ENCODE measurements around the gene PSMD13.

PSMD13 gene

GRCh38 chr11:204587-205109, 32.1 kb upstream of the PSMD13 start:
- no peak for DNase-seq (ENCODE audit: low spot score)

GRCh38 chr11:205221-206001, 31.4 kb upstream of the PSMD13 start:
- DNase-seq (ENCODE audit: low spot score) = no peak

DNA sequence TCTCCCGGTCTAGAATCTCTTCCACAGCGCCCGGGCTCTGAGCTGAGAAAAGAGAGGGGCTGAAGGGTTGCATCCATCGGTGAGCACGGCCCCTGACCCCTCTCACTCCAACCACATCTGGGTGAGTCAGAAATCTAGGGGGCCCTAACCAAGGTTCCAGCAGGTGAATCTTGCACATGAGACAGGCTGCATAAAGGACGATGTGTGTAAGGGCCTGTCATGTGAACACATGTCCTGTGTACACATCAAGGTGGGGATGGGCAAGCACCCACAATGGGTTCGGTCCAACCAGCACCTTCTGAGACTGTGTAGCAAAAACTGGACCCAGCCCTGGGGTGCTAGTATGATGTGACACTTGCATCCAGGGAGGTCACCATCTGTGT, 30.8 kb upstream of the PSMD13 start:
- DNase-seq (ENCODE audit: low spot score) = no peak

GRCh38 chr11:206526-207207, 30.1 kb upstream of the PSMD13 start:
- peak; percentile 26 for DNase-seq (ENCODE audit: low spot score)

DNA sequence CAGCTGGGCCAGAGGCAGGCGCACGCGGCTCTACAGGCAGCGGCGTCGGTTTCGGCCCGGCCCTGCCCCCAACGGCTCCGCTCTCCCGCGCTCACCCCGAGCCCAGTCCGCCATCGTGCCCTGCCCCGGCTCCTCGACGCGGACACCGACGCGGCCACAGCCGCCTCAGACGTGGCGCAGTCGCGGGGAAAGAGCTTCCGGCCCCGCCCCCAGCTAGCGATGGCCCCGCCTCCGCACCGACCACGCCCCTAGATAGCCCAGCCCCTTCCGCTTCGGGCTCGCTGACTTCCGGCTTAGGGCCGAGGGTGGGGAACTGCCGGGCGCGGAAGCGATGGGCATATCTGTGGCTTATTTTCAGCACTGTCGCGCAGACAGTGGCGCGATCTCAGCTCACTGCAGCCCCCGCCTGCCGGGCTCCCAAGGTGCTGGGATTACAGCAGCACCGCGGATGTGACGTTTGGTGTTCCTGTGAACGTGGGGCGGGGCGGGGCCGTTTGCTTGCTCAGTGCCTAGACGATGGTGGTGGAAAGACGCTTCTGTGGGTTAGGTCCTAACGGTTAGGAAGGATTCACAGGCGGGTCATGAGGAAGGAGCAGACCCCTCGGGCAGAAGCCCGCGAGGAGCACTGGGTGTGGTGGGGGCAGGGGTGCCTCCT, 29.4 kb upstream of the PSMD13 start, which contains the start of the genes BET1L and RIC8A:
BET1L (minus strand) TSS at position 192 of the 655 bp plus-strand sequence; CDS start at position 114, 78 bp downstream.
RIC8A (plus strand) TSS at position 501 of the 655 bp plus-strand sequence. CDS start 1,147 bp downstream, outside the sequence.
- DNase-seq (ENCODE audit: low spot score) = peak; percentile 97

DNA sequence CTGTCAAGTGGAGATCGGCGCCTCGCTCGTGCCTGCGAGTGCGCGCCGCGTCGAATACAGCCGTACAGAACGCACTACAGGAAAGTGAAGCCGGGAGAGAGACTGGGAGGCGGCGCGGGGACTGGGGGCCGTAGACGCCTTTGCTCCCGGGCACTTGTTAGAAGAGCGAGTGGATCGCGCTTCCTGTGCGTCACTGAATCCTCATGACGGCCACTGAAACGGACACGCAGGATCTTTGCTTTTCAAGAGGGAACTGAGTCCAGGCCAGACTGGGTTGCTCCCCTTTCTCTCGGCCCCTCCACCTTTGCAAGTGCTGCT, 29.0 kb upstream of the PSMD13 start:
- no peak for DNase-seq (ENCODE audit: low spot score)

DNA sequence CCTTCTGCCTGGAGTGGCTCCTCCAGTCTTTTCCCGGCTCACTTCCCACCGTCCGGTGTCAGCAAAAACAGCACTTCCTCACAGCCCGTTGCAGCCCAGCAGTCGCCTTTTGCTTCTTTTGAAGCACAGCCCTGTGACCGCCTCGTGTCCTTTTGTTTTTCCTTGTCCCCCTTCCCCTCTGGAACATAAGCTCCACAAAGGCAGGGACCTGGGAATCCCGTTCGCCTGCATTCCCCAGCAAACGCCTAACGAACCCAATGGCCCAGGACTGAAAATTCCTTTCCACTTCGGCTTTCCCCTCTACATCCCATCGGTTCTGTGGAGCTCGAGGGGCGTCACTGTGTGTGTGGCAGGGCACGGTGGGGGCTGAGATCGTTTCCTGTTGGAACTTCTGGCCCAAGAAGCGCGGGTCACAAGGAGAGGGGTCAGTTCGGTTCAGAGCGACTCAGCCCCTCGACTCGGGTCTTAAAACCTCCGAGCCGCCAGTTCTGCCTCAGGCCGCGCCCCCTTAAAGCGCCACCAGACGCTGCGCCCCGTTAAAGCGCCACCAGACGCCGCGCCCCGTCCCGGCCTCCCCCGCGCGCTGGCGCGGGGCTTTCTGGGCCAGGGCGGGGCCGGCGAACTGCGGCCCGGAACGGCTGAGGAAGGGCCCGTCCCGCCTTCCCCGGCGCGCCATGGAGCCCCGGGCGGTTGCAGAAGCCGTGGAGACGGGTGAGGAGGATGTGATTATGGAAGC, 28.4 kb upstream of the PSMD13 start:
- peak; percentile 90 for DNase-seq (ENCODE audit: low spot score)

GRCh38 chr11:208917-209260, 27.9 kb upstream of the PSMD13 start:
- DNase-seq (ENCODE audit: low spot score) = no peak

DNA sequence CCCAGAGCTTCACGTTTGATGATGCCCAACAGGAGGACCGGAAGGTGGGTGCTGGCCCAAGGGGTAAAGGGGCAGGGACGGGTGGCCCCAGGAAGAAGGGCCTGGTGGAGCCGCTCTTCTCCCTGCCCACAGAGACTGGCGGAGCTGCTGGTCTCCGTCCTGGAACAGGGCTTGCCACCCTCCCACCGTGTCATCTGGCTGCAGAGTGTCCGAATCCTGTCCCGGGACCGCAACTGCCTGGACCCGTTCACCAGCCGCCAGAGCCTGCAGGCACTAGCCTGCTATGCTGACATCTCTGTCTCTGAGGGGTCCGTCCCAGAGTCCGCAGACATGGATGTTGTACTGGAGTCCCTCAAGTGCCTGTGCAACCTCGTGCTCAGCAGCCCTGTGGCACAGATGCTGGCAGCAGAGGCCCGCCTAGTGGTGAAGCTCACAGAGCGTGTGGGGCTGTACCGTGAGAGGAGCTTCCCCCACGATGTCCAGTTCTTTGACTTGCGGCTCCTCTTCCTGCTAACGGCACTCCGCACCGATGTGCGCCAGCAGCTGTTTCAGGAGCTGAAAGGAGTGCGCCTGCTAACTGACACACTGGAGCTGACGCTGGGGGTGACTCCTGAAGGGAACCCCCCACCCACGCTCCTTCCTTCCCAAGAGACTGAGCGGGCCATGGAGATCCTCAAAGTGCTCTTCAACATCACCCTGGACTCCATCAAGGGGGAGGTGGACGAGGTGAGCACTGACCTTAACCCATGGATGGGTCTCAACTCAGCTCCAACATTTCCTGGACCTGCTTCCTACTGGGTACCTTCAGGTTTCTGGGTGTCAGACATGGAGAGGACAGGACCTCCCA, 27.3 kb upstream of the PSMD13 start:
- no peak for DNase-seq (ENCODE audit: low spot score)

DNA sequence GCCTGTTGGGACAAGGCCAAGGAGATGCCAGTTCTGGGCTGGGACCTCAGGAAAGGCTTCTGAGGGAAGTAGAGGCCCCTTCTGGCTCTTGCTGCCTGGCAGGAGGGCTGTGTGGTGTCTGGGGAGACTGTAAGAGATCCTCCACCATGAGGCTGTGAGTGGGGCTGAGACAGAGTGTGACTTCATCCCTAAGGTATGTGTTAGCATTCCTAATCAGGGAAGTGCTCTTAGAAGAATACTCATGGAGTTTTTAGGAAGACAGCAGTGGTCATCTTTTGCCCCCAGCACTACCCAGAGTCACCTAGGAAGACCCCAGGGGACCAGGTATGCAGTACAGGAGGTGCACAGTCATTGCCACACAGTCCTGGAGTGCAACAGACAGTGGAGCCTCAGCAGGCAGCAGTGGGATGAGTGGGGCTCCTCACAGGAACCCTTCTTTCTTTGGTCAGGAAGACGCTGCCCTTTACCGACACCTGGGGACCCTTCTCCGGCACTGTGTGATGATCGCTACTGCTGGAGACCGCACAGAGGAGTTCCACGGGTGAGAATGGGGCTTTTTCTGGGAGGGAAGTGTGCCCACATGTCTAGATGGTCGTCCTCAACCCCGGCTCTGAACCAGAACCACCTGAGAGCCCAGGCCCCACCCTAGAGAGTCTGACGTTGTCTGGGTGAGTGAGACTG, 26.5 kb upstream of the PSMD13 start:
- DNase-seq (ENCODE audit: low spot score) = no peak

DNA sequence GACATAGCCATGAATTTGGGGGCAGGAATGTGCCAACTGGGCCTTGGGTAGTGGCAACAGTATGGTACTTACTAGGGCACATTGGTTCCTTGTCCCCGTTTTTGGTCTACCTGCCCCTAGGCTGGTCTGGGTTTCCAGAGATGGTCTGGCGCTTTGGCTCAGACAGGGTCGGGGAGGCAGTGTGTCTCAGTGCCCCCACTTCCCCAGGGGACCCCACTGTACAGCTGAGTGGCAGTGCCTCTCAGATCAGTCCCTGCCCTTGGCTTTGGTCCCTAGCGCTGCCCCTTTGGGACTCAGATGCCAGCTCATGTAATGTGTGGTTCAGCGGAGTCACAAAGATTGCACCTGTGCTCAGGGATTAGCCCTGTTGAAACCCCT, 26.0 kb upstream of the PSMD13 start:
- DNase-seq (ENCODE audit: low spot score) = no peak

DNA sequence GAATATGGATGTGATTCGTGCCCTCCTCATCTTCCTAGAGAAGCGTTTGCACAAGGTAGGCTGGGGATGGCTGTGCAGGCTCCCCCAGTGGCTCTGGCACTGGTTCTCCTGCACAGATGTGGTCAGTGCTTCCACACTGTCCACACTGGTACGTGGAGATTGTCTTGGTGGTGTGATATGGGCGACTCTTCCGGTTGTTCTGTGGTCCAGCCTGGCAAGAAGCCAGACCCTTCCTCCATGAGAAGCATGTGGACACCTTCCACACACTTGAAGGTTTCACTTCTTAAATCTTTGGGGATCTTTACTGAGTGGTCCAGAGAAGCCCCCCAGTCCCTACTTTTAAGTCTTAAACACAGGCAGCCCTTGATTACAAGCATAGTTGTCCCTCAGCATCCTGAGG, 25.5 kb upstream of the PSMD13 start:
- DNase-seq (ENCODE audit: low spot score) = no peak

DNA sequence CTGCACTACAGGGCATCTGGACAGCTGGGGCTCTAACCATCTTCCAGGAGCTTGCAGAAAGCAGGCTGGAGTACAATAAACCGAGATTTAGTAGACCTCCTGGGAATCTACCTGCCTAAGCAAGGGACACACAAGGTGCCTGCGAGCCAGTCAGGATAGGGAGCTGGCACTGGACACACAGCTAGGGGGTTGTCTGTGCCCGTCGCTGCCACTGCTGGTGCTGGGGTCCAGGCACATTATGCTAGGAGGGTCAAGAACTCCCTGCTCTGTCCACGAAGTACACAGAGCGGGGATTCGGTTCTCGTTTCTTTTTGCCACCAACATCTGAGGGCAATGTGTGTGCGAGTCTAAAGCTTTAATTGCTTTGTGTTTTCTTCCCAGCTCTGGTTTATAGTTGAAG, 25.0 kb upstream of the PSMD13 start:
- no peak for DNase-seq (ENCODE audit: low spot score)

GRCh38 chr11:212150-213100, 24.4 kb upstream of the PSMD13 start:
- DNase-seq (ENCODE audit: low spot score) = no peak

- no peak for DNase-seq (ENCODE audit: low spot score)
Observed at GRCh38 chr11:213111-213510, 23.7 kb upstream of the PSMD13 start.

GRCh38 chr11:214083-214482, 22.7 kb upstream of the PSMD13 start:
- DNase-seq (ENCODE audit: low spot score) = no peak

- no peak for DNase-seq (ENCODE audit: low spot score)
Observed at GRCh38 chr11:215581-216037, 21.2 kb upstream of the PSMD13 start.

DNA sequence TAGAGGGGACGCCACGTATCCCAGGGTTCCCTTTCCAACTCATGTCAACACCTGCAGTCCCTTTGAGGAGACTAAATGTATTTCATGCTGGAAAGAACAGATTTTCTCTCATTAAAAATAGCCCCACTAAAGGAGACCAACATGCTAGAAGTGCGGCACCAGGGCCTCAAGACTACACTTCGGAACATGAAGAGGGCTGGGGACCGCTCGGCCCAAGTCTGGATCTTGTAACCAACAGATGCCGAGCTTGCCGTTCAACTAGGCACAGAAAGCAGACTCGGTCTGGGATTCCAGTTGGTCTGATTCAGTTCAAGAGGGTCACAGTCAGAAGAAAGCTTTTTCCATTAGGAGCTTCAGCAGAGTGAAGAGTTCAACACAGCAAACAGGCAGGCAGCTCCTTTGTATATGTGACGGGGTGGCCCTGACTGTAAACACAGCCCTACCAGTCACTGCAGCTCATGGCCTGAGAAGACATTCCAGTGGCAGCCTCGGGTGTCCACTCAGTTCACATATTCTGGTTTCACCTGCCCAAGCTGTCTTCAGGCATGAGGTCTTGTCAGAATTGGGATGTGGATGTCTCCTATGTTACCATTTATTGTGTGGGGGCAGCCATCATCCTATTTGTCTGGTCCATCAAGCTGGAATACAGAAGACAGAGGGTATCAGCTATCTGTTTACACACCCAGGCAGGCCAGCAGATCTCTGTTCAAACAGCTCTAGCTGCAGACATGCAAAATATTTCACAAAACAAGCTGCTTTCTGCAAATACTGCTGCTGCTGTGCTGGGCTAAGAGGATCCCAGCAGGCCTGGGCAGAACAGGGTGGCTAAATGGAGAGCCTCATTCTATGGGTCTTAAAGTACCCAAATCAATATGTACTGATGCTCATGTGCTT, 20.4 kb upstream of the PSMD13 start:
- no peak for DNase-seq (ENCODE audit: low spot score)

Data from germinal center (tissue), 1 donor.